GM21367 (cell line): ENCODE measurements around the gene DYSF.
"Not testable (repeated sequence)": the region's sequence is repeated elsewhere in the genome, so short reads cannot be mapped to it uniquely, and the experiment has no call there.

Source experiments
- ATAC-seq: cut with Tn5 transposase; IDR thresholded peaks from one replicate; pipeline ENCODE4 v1.9.1; 2021; ENCODE audit not compliant: unreplicated experiment

The DYSF gene

DNA sequence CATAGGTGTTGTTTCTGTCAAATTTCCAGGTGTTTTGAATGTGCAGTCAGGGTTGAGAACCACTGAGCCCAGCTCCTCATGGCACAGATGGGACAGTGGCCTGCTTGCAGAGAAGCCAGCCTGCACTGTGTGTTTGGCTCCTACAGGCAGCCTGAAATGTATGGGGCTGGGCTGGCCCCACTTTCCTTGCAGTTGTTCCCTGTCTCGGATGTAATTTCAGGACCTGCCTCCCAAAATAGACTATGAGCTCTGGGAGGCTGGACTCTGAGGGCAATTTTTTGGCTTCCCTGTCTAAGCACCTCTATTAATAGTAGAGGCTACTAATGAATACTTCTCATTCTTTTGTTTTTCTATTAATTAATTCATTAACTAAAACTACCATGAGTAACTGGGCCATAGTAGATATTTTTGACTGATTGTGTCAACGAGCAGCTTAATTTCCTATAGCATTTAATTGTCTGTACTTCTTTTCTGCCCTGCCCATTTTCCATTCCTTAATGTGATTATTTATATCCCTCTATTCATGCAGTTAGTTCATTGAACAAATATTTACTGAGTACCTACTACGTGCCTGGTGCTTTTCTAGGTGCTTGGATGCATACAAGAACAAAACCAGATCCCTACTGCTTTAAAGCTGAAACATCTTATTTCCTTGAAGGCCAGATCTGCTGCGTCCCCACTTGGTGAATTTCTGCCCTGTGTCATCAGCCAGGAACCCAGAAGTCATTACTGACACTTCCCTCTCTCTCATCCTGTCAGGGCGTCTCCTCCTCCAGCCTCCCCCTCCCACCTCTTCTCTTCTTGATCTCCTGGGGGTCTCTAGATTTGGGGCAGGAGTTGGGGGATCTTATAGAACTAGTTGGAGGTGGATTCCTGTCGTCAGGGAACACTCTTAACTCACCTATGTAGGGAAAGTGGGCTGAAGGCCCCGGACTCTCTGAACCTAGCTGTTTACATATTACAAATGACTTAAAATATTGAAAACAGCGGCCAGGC is 16.3 kb downstream of the DYSF start:
- ATAC-seq: no peak

DNA sequence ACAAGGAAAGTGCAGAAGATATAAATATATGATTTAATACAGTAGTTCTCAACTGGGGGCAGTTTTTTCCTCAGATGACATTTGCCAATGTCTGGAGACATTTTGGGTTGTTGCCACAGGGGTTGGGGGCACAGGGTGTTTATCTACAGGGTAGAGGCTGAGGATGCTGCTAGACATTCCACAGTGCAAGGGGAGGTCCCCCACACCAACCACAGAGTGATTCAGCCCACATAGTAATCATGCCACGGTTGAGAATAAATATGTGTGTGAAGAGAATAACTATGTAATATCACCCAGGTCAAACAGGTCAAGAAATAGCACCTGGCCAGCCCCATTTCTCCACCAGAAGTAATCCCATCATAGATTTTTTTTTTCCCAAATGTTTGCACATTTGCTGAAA is 17.9 kb downstream of the DYSF start:
- no peak for ATAC-seq

DNA sequence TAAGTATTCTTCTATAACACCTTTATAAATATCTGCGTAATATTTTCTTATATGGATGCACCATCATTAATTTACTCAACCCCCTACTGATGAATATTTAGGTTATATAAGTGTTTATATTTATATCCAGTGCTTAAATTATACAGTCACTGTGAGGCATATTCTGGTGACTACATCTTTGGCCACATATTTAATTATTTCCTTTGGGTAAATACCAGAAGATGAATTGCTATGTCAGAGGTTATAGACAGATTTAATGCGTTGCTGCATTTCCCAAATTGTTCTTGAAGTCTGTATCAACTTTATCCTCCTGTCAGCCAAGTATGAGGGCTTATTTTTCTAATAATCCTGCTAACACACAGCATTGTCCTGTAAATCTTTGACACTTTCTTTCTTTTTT is 18.7 kb downstream of the DYSF start:
- ATAC-seq: no peak

DNA sequence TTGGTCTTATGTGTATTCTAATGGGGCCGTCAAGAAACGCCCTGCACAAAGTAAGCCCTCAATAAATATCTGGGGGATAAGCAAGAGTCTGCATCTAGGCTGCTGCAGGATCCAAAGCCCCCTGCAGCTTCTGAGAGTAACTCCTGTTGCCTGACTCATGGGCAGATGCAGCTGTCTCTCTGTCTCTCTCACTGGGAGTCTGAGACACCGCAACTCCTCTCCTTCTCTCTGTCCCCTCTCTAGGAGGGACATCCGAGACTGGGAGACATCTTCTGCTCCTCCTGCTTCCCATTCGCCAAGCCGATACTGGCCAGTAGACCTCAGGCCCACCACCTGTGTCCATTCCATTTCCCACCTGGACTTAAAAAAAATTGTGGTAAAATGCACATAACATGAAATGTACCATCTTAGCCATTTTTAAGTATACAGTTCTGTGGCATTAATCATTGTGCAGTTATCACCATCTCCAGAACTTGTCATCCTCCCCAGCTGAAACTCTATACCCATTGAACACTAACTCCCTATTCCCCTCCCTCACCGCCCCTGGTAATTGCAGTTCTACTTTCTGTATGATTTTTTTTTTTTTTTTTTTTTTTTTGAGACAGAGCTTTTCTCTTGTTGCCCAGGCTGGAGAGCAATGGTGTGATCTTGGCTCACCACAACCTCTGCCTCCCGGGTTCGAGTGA is 20.1 kb downstream of the DYSF start:
- no peak for ATAC-seq

DNA sequence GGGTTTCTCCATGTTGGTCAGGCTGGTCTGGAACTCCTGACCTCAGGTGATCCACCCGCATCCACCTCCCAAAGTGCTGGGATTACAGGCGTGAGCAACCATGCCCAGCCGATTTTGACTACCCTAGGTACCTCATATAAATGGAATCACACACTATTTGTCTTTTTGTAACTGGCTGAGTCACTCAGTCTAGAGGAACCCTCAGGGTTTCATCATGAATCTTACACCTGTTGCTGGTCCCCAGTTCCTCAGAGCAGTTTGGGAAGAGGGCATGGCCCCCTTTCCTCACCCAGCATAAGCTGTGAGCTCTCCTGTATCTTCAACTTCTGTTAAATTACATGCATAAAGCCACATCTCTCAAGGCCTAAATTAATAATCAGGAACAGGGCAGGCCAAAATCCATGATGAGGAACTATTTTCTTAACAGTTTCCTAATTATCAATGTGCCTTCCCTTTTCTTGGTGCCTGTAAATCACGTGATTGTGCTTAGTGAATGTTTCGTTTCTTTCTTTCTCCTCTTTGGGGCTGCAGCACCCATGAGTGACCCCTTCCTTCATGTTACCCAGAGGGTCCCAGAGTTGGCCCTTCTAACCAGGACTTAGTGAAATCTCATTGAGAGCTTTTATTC is 20.9 kb downstream of the DYSF start:
- ATAC-seq: no peak

DNA sequence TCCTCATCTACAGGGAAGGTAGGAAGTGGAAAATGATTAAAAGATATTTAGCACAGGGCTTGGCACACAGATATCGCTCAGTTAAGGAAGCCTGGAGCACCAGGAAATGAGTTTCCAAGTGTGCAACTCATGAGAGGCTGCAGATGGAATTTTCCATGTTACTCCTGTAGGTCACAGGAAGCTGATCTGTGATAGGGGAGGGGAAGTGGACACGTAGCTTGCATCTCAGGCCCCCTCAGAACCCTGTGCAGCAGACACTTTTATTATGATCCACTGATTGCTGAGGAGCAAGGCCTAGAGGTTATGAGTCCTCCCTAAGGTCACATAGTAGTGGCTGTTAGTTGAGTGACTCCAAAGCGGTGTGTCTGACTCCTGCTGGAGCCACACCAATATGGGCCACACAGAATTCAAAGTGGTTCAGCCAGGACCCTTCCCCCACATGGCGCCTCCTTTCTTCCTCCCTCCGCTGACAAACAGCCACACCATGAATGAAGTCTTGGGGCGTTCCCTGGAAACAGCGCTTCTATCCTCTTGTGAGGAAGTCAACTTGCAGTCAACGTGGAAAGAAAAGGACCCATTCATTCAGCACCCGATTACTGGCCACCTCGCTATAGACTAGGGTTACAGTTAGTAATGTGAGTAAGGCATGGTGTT is 21.5 kb downstream of the DYSF start:
- no peak for ATAC-seq

DNA sequence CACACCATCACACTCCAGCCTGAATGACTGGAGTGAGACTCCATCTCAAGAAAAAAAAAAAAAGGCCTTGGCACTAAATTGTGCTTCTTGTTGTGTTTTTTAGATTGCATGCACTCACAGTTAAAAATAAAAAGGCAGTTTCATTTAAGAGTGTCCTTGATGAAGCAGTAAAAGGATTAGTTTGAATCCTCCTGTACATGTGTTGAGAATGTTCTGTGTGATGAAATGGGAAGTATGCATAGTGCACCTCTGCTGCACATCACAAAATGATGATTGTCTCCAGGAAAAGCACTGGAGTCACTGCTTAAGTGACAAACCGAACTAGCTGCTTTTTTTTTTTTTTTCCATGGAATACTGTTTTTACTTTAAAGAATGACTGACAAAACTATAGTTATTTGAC is 23.1 kb downstream of the DYSF start:
- ATAC-seq: no peak

DNA sequence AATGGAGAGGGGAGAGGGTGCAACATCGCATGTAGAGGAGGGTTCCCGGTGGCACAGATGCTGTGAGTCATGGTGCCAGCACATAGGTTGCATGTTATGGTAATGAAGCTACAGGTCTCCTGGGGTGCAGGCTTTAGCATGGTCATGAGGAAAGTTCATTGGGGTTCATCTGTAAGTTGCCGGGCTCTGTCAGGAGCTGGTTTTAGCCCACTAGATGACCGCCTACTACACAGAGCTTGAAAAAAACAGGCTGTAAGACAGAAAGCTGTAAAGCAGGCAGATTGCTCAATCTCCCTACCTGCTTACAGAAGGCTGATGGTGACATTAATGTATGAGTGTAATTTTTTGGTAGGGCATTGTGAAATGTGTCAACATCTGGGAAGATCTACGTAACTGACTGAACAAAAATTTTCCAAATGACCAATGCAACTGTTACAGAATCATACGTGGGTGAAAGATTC is 23.9 kb downstream of the DYSF start:
- ATAC-seq: no peak

DNA sequence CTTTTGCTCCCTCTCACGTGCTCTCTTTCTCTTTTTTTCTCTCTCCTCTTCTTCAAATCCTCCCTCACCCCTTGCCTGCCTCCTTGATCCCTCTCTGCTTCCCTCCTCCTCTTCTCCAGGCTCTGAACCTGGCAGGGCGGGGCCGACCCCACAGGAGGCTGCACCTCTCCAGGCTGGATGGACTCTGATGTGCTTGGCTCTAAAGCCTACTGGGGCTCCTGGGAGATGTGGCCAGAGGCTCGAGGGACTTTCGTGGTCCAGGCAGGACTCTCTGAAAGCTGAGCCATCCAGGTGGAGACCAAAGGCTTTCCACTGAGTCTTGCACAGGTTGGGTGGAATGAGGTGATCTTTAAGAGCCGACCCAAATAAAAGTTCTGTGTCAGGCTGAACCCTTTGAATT is 25.4 kb downstream of the DYSF start:
- no peak for ATAC-seq

DNA sequence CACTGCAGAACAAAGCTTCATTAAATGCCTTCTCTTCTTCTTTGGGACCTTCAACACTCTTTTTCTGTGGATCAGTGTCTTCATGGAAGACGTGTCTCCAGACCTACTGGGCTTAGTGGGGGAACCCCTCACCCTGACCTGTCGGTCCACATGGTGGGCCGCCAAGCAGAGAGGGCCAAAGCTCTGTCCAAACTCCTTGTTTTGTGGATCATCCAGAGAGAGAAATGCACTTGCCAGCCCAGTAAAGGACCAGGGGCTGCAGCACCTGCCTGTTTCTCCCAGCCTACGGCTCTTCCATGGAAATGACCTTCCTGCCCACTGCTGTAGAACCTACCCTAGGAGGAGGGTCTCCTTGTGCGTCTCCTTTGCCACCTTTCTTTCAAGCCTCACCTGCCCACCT is 25.9 kb downstream of the DYSF start:
- ATAC-seq: no peak

DNA sequence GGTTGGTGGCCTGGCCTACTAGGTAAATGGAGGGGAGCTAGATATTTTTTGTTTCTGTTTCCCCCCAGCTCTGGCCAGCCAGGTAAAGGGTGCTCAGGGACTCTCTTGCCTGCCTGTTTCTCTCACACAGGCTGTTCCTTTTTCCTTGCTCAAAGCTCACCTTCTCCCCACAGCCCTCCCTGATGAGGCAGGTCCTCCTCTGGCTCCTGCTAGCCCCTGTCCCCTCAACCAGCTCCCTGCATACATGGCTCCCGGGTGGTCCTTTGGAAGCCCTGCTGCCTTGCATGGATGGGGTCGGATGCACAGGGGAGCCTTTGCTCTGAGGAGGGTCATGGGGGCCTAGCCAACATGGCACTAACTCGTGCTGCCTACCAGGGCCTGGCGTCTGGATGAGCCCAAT is 27.8 kb downstream of the DYSF start:
- ATAC-seq: no peak

DNA sequence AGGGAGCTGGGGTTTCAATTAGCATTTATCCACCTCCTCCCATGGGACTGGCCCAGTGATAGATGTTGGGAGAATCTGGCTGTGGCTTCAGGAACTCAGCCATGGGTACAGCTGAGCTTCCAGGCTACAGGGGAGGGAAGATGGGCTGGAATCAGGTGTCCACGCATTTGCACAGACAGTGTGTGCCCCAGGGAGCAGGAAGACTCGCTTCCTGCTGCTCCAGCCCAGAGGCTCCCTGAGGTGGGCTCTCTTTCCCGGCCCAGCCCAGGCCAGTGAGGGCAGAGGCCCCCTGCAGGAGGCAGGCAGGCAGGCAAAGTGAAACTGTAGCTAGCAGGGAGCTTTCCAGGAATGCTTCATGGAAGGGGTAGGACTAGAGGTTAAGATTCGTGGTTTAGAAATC is 28.7 kb downstream of the DYSF start:
- no peak for ATAC-seq

DNA sequence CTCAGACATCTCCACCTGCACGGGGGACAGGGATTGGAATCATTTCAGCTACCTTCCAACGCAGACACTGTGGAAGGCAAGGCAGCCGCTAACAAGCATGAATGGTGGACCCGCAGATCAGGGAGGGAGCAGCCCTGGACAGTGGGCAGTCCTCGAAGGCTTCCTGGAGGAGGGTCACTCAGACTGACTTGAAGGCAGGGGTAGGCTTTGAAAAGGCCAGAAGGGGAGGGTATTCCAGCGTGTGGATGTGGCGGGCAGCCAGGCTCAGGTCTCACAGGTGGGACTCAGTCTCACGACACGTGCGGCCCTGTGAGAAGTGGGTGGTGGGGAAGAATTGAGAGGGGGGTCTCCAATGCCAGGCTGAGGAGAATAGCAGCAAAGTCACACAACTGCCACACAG is 29.9 kb downstream of the DYSF start:
- ATAC-seq: no peak

DNA sequence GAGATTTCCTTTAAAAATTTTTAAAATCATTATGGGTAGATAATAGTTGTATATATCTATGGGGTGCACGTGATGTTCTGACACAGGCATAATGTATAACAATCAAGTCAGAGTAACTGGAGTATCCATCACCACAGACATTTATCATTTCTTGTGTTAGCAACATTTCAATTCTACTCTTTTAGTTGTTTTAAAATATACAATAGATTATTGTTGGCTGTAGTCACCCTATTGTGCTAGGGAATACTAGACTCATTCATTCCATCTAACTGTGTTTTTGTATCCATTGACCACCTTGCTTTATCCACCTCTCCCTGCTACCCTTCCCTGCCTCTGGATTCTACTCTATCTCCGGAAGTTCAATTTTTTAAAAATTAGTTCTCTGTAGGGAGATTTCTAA is 31.0 kb downstream of the DYSF start:
- ATAC-seq: no peak

DNA sequence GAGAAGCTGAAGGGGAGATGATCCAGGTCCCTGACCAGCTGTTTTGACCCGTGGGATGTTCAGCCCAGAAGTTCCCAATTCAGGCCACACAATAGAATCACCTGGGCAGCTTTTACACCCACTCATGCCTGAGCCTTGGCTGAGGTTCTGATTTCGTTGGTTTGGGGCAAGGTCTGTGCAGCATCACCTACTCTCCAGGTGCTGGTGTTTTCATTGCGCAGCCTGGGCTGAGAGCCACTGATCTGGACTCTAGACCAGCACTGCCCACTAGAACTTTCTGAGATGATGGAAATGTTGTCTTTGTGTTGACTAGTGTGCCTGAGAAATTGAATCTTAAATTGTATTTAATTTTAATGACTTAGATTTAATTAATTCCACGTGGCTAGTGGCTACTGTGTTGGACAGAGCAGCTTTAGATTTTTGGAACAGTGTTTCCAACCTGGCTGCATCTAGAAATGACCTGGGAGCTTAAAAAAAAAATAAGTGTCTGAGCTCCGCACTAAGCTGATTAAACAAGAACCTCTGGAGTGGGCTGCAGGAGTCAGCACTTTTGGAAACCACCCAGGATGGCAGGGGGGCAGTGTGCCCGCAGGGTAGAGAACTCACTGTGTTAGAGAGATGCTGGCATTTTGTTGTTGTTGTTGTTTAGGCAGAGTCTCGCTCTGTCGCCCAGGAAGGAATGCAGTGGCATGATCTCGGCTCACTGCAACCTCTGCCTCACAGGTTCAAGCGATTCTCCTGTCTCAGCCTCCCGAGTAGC is 33.7 kb downstream of the DYSF start:
- no peak for ATAC-seq

DNA sequence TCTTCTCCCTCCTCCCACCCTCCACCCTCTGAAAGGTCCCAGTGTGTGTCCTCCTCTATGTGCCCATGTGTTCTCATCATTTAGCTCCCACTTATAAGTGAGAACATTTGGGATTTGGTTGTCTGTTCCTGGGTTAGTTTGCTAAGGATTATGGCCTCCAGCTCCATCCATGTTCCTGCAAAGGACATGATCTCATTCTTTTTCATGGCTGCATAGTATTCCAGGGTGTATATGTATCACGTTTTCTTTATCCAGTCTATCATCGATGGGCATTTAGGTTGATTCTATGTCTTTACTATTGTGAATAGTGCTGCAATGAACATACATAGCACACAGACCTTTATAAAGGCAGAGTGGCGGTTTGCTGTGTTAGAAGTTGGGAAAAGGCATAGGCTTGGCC is 38.2 kb downstream of the DYSF start:
- not testable (repeated sequence) for ATAC-seq

DNA sequence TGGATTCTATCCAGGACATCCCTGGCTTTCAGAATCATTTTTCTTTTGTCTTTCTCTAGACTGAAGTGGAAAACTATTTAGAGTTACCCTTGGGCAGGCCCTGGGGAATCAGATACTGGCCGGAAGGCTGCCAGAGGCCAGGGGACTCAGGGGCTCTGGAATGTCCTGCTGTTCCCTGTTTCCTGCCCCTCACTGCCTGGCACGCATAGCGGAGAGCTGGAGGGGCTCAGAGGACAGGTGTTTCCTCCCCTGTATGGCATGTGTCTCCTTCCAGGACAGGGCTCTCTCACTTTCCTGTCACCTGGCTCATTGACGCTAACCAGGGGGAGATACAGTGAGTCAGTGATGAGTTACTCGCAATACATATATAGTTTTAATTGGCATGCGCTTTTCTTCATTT is 38.8 kb downstream of the DYSF start:
- no peak for ATAC-seq

DNA sequence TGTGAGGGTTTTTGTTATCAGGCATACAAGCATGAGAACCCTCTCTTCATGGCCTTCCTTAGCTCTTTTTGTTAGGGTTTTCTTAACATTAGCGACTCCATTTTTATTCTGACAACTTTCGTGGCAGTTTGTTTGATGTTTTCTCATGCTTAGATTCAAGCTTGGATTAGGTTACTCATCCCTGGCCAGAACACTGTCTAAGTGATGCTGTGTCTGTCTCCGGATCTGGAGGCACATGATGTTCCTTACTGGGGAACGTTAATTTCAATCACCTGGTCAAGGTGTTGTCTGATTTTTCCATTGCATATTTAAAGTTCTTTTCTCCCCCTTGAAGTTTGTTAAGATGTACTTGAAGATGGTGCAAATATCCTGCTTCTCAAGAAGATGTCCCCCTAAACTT is 40.7 kb downstream of the DYSF start:
- ATAC-seq: no peak

DNA sequence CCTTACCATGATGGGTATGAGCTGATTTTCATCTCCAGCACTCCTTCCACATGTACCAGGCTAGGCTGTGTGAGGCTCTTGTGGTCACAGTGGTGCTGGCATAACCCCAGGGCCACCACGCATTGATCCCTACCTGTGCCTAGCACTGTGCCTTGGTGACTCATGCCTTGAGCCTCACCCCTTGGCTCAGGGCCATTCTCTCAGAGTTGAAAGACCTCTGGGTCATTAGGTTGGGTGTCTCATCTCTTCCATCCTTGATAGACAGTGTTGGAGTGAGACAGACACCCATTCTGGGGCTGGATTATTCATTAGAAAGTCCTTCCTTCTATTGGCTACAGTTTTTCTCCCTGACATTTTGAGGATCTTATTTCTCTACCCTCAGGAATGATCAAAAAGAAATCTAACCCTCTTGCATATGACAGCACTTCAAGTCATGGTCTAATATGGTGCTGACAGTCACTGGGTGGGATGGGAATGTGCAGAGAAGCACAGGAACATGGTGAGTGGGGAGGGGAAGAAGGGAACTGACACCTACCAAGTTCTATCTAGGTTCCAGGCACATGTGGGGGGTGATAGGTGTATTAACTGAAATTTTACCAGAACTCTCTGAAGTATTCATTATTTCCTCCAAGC is 41.3 kb downstream of the DYSF start:
- no peak for ATAC-seq

DNA sequence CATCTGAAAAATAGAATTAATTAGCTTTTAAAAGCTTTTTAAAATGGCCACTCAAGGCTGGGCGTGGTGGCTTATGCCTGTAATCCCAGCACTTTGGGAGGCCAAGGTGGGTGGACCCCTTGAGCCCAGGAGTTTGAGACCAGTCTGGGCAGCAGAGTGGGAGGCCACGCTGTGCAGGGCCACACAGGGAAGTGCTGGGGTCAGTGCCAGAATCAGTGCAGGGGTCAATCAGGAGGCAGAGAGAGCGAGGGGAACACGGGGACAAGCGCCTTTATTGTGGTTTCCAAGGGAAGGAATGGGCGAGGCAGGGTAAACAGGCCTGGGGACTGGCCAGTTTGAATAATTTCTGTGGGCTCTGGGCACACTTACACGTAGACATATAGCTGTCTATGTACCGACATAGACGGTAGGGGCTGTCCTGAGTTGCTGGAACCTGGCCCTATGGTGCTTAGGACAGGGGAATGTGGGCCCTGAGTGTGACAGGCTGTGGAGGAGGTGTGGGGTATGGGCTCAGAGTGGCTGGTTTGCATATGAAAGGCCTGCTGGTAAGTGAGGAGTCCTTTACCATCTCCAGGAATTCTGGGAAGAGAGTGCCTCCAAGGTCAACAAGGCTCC is 42.9 kb downstream of the DYSF start:
- no peak for ATAC-seq
